Neural crest cell (in vitro differentiated cells): Measurements from ENCODE around the gene KIAA1217. TPM values are rescaled to one million over a fixed set of nuclear protein-coding genes. Genes with fewer than 3 reads are reported as not detected.

Experiments
- DNase-seq: peaks from one replicate; pipeline ENCODE4 v3.0.0; 2021; ENCODE audit warnings: low read depth, mixed read lengths, low spot score
- H3K27ac Mint-ChIP-seq: one replicate; pipeline ENCODE4 v1.8.0; 2021; ENCODE audit warnings: mild to moderate bottlenecking, mixed read lengths; ENCODE audit not compliant: unreplicated experiment
- H3K27me3 Mint-ChIP-seq: 2 replicates; pipeline ENCODE4 v1.8.0; 2021; ENCODE audit warnings: low read depth, mild to moderate bottlenecking, mixed read lengths
- H3K36me3 Mint-ChIP-seq: 2 replicates; pipeline ENCODE4 v1.8.0; 2021; ENCODE audit warnings: low read depth, mild to moderate bottlenecking, mixed read lengths
- H3K4me1 Mint-ChIP-seq: 2 replicates; pipeline ENCODE4 v1.8.0; 2021; ENCODE audit warnings: mixed read lengths
- H3K4me3 Mint-ChIP-seq: one replicate; pipeline ENCODE4 v1.8.0; 2021; ENCODE audit warnings: mild to moderate bottlenecking, mixed read lengths
- H3K9me3 Mint-ChIP-seq: 2 replicates; pipeline ENCODE4 v1.8.0; 2021; ENCODE audit warnings: mixed read lengths
- CTCF ChIP-seq: fragments of 200-600 bp; sonication (generic); conservative IDR thresholded peaks from 2 replicates; pipeline ENCODE4 v1.5.0; 2021; ENCODE audit warnings: antibody characterized with exemption, mild to moderate bottlenecking
- total RNA-seq: library from RNA; stranded (reverse); gene quantifications from 2 replicates; pipeline ENCODE4 v1.2.1, GENCODE V29; 2021

The KIAA1217 gene
- total RNA-seq, 1 donor from 2014 or later: 10.5 TPM

- peaks cover 7% of the 10 kb centered on the region for H3K36me3 Mint-ChIP-seq
- no peak for DNase-seq
- TF ChIP-seq CTCF: no peak
- H3K27ac Mint-ChIP-seq: no peak overlapping the region
- no peaks in the 10 kb centered on the region for H3K27me3 Mint-ChIP-seq
- no peak overlapping the region for H3K4me3 Mint-ChIP-seq
- no peaks in the 10 kb centered on the region for H3K4me1 Mint-ChIP-seq
- H3K9me3 Mint-ChIP-seq: no peaks in the 10 kb centered on the region
These were observed 315.4 kb downstream of the KIAA1217 start for GRCh38 chr10:24524314-24524713.

DNA sequence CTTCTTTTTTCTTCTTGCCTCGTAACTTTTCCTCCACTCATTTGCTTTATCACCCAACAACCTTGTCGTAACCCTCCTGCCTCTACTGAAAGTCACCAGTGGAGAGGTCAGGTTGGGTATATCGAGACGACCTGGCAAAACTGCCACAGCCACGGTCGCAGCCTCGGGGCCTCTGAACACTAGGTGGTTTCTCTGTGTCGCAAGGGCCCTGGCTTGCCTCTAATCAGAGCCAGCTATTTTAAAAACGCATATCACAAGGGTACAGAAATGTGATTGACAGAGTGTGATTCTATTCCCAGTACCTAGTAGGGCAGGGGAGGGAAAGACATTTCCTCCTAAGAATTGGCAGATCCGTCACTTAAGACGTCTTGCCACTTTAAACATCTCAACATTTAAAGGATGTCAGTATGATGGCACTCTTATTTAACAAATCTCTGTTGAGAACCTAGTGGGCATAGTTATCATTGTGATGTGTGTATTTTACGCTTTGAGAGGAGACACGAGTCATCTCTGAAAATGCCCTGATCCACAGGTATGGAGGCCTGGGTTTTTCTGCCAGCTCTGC is 317.2 kb downstream of the KIAA1217 start:
- H3K9me3 Mint-ChIP-seq: no peaks in the 10 kb centered on the region
- no peak overlapping the region for H3K27ac Mint-ChIP-seq
- H3K4me3 Mint-ChIP-seq: no peak overlapping the region
- no peaks in the 10 kb centered on the region for H3K27me3 Mint-ChIP-seq
- no peaks in the 10 kb centered on the region for H3K4me1 Mint-ChIP-seq
- peaks cover 7% of the 10 kb centered on the region for H3K36me3 Mint-ChIP-seq
- DNase-seq: no peak
- no peak for TF ChIP-seq CTCF

DNA sequence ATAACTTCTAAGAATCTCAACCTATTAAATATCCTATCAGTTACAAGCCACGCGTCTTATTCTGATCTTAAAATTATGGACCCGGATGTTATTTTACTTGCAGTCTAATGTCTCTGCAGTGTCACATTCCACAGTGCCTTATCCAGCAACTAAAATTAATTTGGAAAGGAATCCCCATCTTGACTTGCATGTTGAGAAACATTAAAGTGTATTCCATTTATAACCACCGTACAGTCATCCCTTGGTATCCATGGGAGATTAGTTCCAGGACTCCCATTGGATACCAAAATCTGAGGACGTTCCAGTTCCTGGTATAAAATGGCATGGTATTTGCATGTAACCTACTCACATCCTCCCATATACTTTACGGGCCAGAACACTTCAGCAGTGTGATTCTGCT is 320.0 kb downstream of the KIAA1217 start:
- Mint-ChIP-seq H3K9me3 (peaks cover 2% of the 10 kb centered on the region), H3K27ac (no peak overlapping the region), H3K4me1 (no peaks in the 10 kb centered on the region), H3K4me3 (no peak overlapping the region), H3K27me3 (no peaks in the 10 kb centered on the region), H3K36me3 (peaks cover 15% of the 10 kb centered on the region)
- no peak for TF ChIP-seq CTCF
- no peak for DNase-seq

DNA sequence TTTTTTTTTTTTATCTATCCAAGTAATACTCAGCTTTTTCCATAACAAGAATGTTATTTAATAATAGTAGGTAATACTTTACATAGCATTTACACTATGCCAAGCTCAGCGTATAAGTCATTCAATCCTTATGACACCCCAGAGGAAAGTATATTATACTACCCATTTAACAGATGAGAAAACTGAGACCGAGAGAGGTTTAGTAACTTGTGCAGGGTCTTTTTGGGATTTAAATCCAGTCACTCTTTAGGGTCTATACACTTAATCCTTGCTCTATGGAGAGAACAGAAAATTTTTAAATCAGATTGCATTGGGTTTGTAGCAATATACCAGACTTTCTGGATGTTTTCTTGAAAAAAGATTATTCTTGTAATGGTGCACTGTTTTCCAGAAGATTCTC is 322.5 kb downstream of the KIAA1217 start:
- Mint-ChIP-seq H3K9me3 (peaks cover 2% of the 10 kb centered on the region), H3K4me3 (no peak overlapping the region), H3K27me3 (no peaks in the 10 kb centered on the region), H3K4me1 (no peaks in the 10 kb centered on the region), H3K27ac (no peak overlapping the region), H3K36me3 (peaks cover 16% of the 10 kb centered on the region)
- DNase-seq: no peak
- TF ChIP-seq CTCF: no peak

DNA sequence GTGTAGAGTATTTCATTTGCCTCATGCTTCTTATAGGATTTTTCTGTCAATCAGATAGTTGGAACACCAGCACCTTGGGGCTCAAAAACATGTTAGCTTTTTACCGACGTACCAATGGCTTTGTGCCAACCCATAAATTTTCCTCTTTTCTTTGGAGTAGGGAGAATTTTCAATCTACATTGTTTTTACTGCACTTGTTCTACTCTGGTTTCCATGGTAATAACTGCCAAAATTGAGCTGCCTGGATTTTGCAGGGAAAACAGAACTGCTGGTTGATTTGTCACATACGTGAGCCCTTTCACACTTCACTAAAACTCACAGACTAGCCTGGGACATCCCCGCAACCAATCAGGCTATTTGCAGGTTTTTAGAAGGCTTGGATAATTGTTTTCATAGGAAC is 325.0 kb downstream of the KIAA1217 start:
- Mint-ChIP-seq H3K4me1 (no peaks in the 10 kb centered on the region), H3K27me3 (no peaks in the 10 kb centered on the region), H3K36me3 (peaks cover 16% of the 10 kb centered on the region), H3K9me3 (peaks cover 2% of the 10 kb centered on the region), H3K27ac (no peak overlapping the region), H3K4me3 (no peak overlapping the region)
- DNase-seq: no peak
- TF ChIP-seq CTCF: no peak
